Measurements from ENCODE around the gene LPIN1.
A peak's percentile ranks its signal among the peaks of the same experiment; 100 is the strongest.

The LPIN1 gene

DNA sequence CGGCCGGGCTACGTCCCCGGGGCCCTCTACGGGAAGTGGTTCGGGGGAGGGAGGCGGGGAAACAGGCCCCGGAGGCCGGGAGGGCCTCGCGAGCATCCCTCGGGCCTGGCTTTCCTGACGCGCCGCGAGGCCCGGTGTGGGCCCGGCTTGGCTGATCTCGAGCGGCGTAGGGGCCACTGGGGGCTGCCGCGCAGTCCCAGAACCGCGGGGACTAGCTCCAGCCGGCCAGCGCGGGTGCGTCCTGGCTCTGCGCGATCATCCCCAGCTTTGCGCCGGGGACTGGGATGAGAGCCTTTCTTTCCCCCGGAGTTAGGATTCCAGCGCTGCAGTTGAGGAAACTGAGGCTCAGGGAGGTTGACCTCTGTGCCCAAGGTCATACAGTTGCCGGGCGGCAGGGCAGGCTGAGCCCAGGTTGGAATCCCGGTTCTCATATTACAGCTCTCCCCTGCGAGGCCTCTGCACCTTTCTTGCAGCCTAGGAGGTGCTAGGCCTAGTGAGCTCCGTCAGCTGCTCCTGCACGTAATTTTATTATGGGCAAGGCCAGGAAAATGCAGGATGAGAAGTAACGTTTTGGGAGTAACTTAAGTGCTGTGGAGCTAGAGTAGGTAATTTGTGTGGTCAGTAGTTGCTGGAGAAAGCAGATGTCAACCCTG lies 501 bp downstream of the LPIN1 start:
- TF ChIP-seq, protein P1, sequence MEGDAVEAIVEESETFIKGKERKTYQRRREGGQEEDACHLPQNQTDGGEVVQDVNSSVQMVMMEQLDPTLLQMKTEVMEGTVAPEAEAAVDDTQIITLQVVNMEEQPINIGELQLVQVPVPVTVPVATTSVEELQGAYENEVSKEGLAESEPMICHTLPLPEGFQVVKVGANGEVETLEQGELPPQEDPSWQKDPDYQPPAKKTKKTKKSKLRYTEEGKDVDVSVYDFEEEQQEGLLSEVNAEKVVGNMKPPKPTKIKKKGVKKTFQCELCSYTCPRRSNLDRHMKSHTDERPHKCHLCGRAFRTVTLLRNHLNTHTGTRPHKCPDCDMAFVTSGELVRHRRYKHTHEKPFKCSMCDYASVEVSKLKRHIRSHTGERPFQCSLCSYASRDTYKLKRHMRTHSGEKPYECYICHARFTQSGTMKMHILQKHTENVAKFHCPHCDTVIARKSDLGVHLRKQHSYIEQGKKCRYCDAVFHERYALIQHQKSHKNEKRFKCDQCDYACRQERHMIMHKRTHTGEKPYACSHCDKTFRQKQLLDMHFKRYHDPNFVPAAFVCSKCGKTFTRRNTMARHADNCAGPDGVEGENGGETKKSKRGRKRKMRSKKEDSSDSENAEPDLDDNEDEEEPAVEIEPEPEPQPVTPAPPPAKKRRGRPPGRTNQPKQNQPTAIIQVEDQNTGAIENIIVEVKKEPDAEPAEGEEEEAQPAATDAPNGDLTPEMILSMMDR (IDR thresholded peaks at IDR 0.05; ENCODE audit: extremely low read depth, missing control alignments): no peak
- DNase-seq (ENCODE audit: low spot score): no peak

DNA sequence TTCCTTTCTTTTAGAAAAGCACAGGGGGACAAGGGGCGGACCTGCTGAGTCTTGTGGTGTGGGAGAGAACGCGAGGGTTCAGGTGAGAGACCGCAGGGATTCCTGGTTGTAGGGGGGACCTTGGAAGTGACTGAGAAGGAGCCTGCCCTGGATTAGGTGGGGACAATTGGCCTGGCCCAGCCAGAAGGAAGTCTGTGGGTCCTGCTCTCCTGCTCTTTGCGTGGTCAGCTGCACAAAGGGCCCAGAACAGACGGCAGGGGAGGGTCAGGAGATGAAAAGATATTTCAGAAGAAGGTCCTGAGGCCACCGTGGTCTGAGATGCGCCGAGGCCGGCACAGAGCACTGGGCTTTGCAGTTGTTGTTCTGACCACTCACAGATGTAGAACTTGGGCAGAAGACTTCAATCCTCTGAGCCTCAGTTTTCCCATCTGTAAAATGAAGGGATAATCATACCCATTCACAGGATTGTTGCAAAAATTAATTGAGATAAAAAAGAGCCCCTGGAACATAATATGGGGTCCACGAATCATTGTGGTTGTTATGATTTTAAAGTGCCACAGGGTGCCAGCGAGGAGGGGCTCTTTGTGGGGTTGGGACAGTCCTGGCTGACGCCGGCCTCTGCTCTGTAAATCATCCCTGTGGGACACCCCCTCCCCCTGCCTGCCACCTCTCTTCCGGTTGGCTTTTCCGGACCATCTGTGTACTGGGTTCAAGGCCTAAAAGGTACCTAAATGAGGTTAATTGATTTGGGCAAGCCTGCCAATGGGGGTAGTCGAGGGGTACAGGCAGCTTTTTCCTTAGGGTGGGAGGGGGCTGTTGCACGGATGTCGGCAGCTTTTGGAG lies 1.8 kb downstream of the LPIN1 start:
- no peak for DNase-seq (ENCODE audit: low spot score)
- TF ChIP-seq, protein P1 (IDR thresholded peaks at IDR 0.05; ENCODE audit: extremely low read depth, missing control alignments): no peak

GRCh38 chr2:11748861-11749645 lies 2.6 kb downstream of the LPIN1 start:
- no peak for DNase-seq (ENCODE audit: low spot score)

DNA sequence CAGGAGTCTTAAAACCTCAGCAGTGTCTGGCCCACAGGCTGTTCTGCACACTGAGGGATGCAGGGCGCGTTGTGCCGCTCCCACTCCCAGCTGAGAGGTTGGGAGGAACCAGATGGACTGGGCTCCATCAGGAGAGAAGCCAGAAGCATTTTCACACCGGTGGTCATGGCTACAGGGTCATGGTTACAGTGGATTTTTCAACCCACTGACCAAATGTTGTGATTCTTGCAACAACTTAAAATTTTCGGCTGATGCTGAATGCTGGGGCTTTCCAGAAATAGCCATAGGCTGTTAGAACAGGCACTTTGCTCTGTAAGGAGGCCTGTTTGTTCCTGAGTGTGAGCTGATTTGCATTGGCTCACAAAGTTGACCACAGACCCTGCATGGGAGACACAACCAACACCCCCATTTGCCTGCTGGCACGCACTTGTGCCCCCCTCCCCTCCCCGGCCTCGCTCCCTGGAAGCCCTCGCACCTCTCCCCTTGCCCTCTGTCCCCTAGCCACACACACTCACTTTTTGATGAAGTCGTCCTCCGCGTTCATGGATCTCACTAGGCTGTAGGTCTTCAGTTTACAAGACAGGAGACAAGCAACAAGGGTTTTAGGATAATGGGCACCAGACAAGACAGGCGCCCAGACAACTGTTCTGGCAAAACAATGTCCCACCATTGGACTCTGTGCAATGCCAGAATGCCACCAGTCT lies 3.4 kb downstream of the LPIN1 start:
- TF ChIP-seq, protein P1 (IDR thresholded peaks at IDR 0.05; ENCODE audit: extremely low read depth, missing control alignments): no peak
- peak; percentile 39 for DNase-seq (ENCODE audit: low spot score)

More at GRCh38 chr2:11748861-11749645, 2.6 kb downstream of the LPIN1 start:
- TF ChIP-seq, protein P1 (IDR thresholded peaks at IDR 0.05; ENCODE audit: extremely low read depth, missing control alignments): no peak

DNA sequence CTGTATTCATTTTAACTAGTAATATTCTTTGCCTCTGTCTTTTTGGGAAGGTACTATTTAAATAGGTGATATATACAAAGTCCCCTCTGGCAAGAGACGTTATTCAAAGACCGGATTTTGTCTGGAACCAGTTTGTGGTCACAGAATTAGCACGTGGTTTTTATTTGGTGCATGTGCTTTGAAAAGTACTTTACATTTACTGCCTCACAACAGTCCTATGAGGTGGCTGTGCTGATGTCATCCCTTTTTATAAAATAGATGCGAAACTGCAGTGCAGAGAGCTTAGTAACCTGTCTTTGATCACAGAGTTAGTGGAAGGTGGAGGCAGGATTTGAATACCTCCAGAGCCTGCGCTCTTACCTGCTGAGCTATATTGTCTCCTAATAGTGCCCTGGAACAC lies 4.0 kb downstream of the LPIN1 start:
- peak; percentile 63 for DNase-seq (ENCODE audit: low spot score)
- TF ChIP-seq, protein P1 (IDR thresholded peaks at IDR 0.05; ENCODE audit: extremely low read depth, missing control alignments): no peak

GRCh38 chr2:11750917-11751316 lies 4.5 kb downstream of the LPIN1 start:
- no peak for DNase-seq (ENCODE audit: low spot score)

More at GRCh38 chr2:11750917-11751316, 4.5 kb downstream of the LPIN1 start:
- TF ChIP-seq, protein P1 (IDR thresholded peaks at IDR 0.05; ENCODE audit: extremely low read depth, missing control alignments): no peak
